ENCODE results near the gene MADCAM1. TPM values are rescaled to one million over a fixed set of nuclear protein-coding genes. Genes with fewer than 3 reads are reported as not detected.

MADCAM1 gene
- total RNA-seq, 4 donors from 2014 or later = 0.56 to 3.1 TPM; not detected in 2

GRCh38 chr19:495081-495401 lies 1.2 kb upstream of the MADCAM1 start:
- intact Hi-C loops (cut with DNase I) = no loop called here
- H3K36me3 ChIP-seq = no peaks in the 10 kb centered on the region
- DNase-seq = no peak
- H3K4me3 ChIP-seq (replicated peaks in 1 of 3) = no peak overlapping the region
- 54 to 61% methylated on average over 10 of the region's 10 CpGs for WGBS, 2 donors
- peaks cover 26% of the 10 kb centered on the region for H3K27me3 ChIP-seq
- no peaks in the 10 kb centered on the region for H3K9me3 ChIP-seq
- peaks cover 0 to 11% of the 10 kb centered on the region in 2 donors for H3K4me1 ChIP-seq
- no peak for TF ChIP-seq POLR2A (IDR thresholded peaks at IDR 0.05)
- no peak for TF ChIP-seq CTCF (IDR thresholded peaks at IDR 0.05)
- H3K27ac ChIP-seq = no peak overlapping the region

DNA sequence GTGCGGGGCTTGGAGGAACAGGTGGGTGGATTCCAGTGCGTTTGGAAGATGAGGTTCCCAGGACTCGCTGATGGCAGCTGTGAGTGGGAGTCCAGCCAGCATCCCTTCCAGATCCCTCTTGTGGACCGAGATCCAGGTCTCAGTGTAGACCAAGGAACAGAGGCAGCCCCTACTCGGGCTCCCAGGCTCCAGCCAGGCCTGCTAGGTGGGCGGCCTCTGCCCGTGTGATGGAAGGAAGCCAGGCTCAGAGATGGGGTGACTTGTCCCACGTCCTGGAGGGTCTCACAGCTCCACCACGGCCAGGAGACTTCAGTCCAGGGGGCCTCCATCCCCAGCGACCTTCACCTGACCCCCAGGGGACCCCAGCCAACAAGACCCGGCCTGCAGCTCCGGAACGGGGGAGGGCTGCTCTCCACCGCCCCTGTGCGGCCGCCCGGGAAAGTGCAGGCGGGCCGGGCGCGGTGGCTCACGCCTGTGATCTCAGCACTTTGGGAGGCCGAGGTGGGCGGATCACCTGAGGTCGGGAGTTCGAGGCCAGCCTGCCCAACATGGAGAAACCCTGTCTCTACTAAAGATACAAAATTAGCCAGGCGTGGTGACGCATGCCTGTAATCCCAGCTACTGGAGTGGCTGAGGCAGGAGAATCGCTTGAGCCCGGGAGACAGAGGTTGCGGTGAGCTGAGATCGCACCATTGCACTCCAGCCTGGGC lies 729 bp upstream of the MADCAM1 start:
- no peak for TF ChIP-seq POLR2A (IDR thresholded peaks at IDR 0.05)
- TF ChIP-seq CTCF (IDR thresholded peaks at IDR 0.05) = peak in 5 of 6 experiments; percentile 20 to 63 (median 30)
- Histone ChIP-seq H3K4me1 (peaks cover 0 to 11% of the 10 kb centered on the region in 2 donors), H3K9me3 (no peaks in the 10 kb centered on the region), H3K4me3 (replicated peaks in 1 of 3) (no peak overlapping the region), H3K36me3 (no peaks in the 10 kb centered on the region), H3K27ac (no peak overlapping the region), H3K27me3 (peaks cover 26% of the 10 kb centered on the region)
- DNase-seq = no peak
- WGBS, 2 donors = 15 to 25% methylated on average over 18 to 26 of the region's 32 CpGs
- intact Hi-C loops (cut with DNase I) = no loop called here

- intact Hi-C loops (cut with DNase I) = no loop called here
- DNase-seq = no peak
- peaks cover 0 to 11% of the 10 kb centered on the region in 2 donors for H3K4me1 ChIP-seq
- H3K27ac ChIP-seq = no peak overlapping the region
- H3K27me3 ChIP-seq = peaks cover 26% of the 10 kb centered on the region
- no peaks in the 10 kb centered on the region for H3K36me3 ChIP-seq
- no peak overlapping the region for H3K4me3 ChIP-seq (replicated peaks in 1 of 3)
- WGBS, 2 donors = 8 to 10% methylated on average over 7 to 10 of the region's 18 CpGs
- H3K9me3 ChIP-seq = no peaks in the 10 kb centered on the region
- TF ChIP-seq POLR2A (IDR thresholded peaks at IDR 0.05) (no peak), CTCF (IDR thresholded peaks at IDR 0.05) (no peak)
These were observed 700 bp downstream of the MADCAM1 start for GRCh38 chr19:496986-497385.

DNA sequence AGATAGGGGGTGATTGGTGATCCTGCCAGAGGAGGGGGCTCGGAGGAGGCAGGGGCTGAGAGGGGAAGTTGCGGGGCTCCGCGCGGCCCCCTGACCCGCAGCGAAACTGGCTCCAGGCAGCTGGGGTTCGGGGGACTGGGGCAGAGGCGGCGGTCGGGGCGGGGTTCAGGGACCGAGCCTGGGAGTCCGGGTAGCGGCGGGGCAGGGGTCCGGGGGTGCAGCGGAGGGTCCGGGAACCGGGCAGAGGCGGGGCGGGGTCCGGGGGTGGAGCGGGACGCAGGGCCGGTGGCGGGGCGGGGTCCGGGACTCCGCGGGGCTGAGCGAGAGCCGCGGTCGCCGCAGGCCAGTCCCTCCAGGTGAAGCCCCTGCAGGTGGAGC lies 1.2 kb downstream of the MADCAM1 start:
- 2 to 4% methylated on average over 14 to 16 of the region's 36 CpGs for WGBS, 2 donors
- peaks cover 26% of the 10 kb centered on the region for H3K27me3 ChIP-seq
- TF ChIP-seq POLR2A (IDR thresholded peaks at IDR 0.05) (no peak), CTCF (IDR thresholded peaks at IDR 0.05) (no peak)
- no peaks in the 10 kb centered on the region for H3K9me3 ChIP-seq
- DNase-seq = no peak
- no peaks in the 10 kb centered on the region for H3K36me3 ChIP-seq
- intact Hi-C loops (cut with DNase I) = no loop called here
- no peak overlapping the region for H3K4me3 ChIP-seq (replicated peaks in 1 of 3)
- no peak overlapping the region for H3K27ac ChIP-seq
- H3K4me1 ChIP-seq = peaks cover 0 to 11% of the 10 kb centered on the region in 2 donors

- Histone ChIP-seq H3K4me1 (peaks cover 0 to 11% of the 10 kb centered on the region in 2 donors), H3K36me3 (no peaks in the 10 kb centered on the region), H3K9me3 (no peaks in the 10 kb centered on the region), H3K27ac (no peak overlapping the region), H3K4me3 (replicated peaks in 1 of 3) (no peak overlapping the region), H3K27me3 (peaks cover 26% of the 10 kb centered on the region)
- WGBS, 2 donors = 8 to 14% methylated on average over 13 to 24 of the region's 50 CpGs
- intact Hi-C loops (cut with DNase I) = no loop called here
- no peak for TF ChIP-seq POLR2A (IDR thresholded peaks at IDR 0.05)
- TF ChIP-seq CTCF (IDR thresholded peaks at IDR 0.05) = no peak
- DNase-seq = no peak
These were observed 1.7 kb downstream of the MADCAM1 start for GRCh38 chr19:497869-498510.

All from thyroid gland (tissue), 4 donors.